ENCODE results near the gene TBRG4.
"Not testable (repeated sequence)": the region's sequence is repeated elsewhere in the genome, so short reads cannot be mapped to it uniquely, and the experiment has no call there.

The TBRG4 gene

DNA sequence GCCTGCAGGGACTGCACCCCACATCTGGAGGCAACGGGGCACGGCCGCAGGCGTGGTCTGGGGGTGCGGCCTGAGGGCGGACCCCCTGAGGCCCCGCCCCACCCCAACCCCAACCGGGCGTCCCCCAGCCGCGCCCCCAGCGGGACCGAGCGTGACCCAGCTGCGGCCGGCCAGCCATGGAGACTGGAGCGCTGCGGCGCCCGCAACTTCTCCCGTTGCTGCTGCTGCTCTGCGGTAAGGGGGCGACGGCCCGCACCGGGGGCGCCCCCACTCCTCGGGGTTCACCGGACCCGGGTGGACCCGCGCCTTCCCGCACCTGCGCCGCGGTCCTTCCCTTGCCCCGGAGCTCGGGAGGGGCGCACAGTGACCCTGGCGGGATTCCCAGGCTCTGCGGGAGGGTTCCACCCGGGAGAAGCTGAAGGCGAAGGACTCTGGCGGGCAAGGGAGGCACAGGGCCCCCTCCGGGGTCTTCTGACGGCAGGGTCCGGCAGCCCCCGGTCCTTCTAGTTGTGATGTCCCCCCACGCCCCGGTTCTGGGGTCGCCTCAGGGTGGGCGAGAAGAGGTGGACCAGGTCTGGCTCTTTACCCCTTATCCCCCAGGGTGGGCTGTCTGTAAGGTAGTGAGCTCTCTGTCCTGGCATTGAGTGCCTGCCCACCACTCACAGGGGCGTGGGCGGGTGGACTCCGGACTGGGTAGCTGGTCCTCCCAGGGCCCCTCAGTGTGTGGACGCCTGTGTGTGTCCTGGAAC lies 46.3 kb upstream of the TBRG4 start, which contains the start of gene RAMP3:
Gene RAMP3 (plus strand): TSS at position 139 of the 749 bp plus-strand sequence. CDS start 38 bp downstream, at position 177.
- no peak for TF ChIP-seq CTCF (IDR thresholded peaks at IDR 0.05)
- Histone ChIP-seq H3K4me3 (peak within 1 kb of the TSS; percentile 35 to 39), H3K27me3 (peaks cover 0 to 26% of the 10 kb centered on the region in 2 donors), H3K36me3 (no peaks in the 10 kb centered on the region), H3K27ac (no peak within 1 kb of the TSS), H3K4me1 (peaks cover 0 to 11% (median 5%) of the 10 kb centered on the region in 4 donors), H3K9me3 (no peaks in the 10 kb centered on the region)
- peak in 1 of 2 donors; percentile 59 for DNase-seq
- intact Hi-C loops (cut with DNase I; ENCODE audit: low total_unique reads), result loop anchor here (5.0 kb wide), 1 partner anchor 99 kb away; no protein-coding TSS in a partner anchor

- H3K27me3 ChIP-seq, result peaks cover 0 to 26% of the 10 kb centered on the region in 2 donors
Measured at GRCh38 chr7:45157286-45157652, 45.8 kb upstream of the TBRG4 start.

GRCh38 chr7:45156516-45157272 lies 45.2 kb upstream of the TBRG4 start:
- no peaks in the 10 kb centered on the region for H3K9me3 ChIP-seq
- intact Hi-C loops (cut with DNase I; ENCODE audit: low total_unique reads), result loop anchor here (5.0 kb wide), 1 partner anchor 101 kb away; no protein-coding TSS in a partner anchor
- H3K27me3 ChIP-seq, result peaks cover 0 to 26% of the 10 kb centered on the region in 2 donors
- H3K4me3 ChIP-seq, result peak overlapping the region; percentile 35 to 39
- no peak for TF ChIP-seq CTCF (IDR thresholded peaks at IDR 0.05)
- peaks cover 0 to 11% (median 5%) of the 10 kb centered on the region in 4 donors for H3K4me1 ChIP-seq
- no peak overlapping the region for H3K27ac ChIP-seq
- no peaks in the 10 kb centered on the region for H3K36me3 ChIP-seq
- DNase-seq, result no peak

More at GRCh38 chr7:45157286-45157652, 45.8 kb upstream of the TBRG4 start:
- no peak overlapping the region for H3K27ac ChIP-seq
- intact Hi-C loops (cut with DNase I; ENCODE audit: low total_unique reads), result loop anchor here (5.0 kb wide), 1 partner anchor 100 kb away; no protein-coding TSS in a partner anchor
- peaks cover 0 to 11% (median 5%) of the 10 kb centered on the region in 4 donors for H3K4me1 ChIP-seq
- DNase-seq, result no peak
- no peaks in the 10 kb centered on the region for H3K9me3 ChIP-seq
- no peak for TF ChIP-seq CTCF (IDR thresholded peaks at IDR 0.05)
- H3K4me3 ChIP-seq, result peak overlapping the region; percentile 35 to 39
- no peaks in the 10 kb centered on the region for H3K36me3 ChIP-seq

- Histone ChIP-seq H3K27me3 (peaks cover 0 to 27% of the 10 kb centered on the region in 2 donors), H3K9me3 (no peaks in the 10 kb centered on the region), H3K4me3 (no peak overlapping the region), H3K4me1 (peaks cover 0 to 11% (median 5%) of the 10 kb centered on the region in 4 donors), H3K36me3 (no peaks in the 10 kb centered on the region), H3K27ac (no peak overlapping the region)
- intact Hi-C loops (cut with DNase I; ENCODE audit: low total_unique reads), result loop anchor here (5.0 kb wide), 1 partner anchor 101 kb away; no protein-coding TSS in a partner anchor
- TF ChIP-seq CTCF (IDR thresholded peaks at IDR 0.05), result no peak
- DNase-seq, result no peak
Measured at GRCh38 chr7:45155941-45156340, 44.4 kb upstream of the TBRG4 start.

GRCh38 chr7:45155357-45155900 lies 43.9 kb upstream of the TBRG4 start:
- no peak for TF ChIP-seq CTCF (IDR thresholded peaks at IDR 0.05)
- no peak overlapping the region for H3K4me3 ChIP-seq
- no peaks in the 10 kb centered on the region for H3K9me3 ChIP-seq
- H3K27ac ChIP-seq, result no peak overlapping the region
- intact Hi-C loops (cut with DNase I; ENCODE audit: low total_unique reads), result loop anchor here (5.0 kb wide), 1 partner anchor 102 kb away; no protein-coding TSS in a partner anchor
- H3K4me1 ChIP-seq, result peaks cover 0 to 11% (median 5%) of the 10 kb centered on the region in 4 donors
- H3K36me3 ChIP-seq, result no peaks in the 10 kb centered on the region
- DNase-seq, result no peak
- H3K27me3 ChIP-seq, result peaks cover 0 to 29% of the 10 kb centered on the region in 2 donors

DNA sequence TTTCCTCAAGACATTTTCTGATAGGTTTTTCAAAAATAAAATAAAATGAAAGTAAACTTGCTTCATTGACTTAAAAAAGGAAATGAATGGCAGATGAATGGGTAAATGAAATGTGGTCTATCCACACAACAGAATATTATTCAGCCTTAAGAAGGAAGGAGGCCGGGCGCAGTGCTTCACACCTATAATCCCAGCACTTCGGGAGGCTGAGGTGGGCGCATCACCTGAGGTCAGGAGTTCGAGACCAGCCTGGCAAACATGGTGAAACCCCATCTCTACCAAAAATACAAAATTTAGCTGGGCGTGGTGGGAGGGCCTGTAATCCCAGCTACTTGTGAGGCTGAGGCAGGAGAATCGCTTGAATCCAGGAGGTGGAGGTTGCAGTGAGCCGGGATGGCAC lies 42.4 kb upstream of the TBRG4 start:
- H3K9me3 ChIP-seq; H3K4me3 ChIP-seq; intact Hi-C loops (cut with DNase I; ENCODE audit: low total_unique reads); H3K27ac ChIP-seq; DNase-seq; H3K36me3 ChIP-seq: not testable (repeated sequence)
- Histone ChIP-seq H3K4me1 (peaks cover 0 to 11% (median 5%) of the 10 kb centered on the region in 4 donors), H3K27me3 (peaks cover 0 to 34% of the 10 kb centered on the region in 2 donors)
